Urothelium cell line (cell line): ENCODE results near the gene ARHGAP18.

ENCODE experiments used
- DNase-seq: peaks from one replicate; pipeline ENCODE4 v3.0.0; 2011; ENCODE audit warnings: low spot score, mixed read lengths
- FAIRE-seq: peaks from 2 replicates; lab custom pipeline; 2011; peaks lifted over from hg19 to GRCh38; lab: Jason Lieb, UNC

Gene ARHGAP18

GRCh38 chr6:129645830-129646579, 64.0 kb downstream of the ARHGAP18 start:
- FAIRE-seq, result no peak
- no peak for DNase-seq

GRCh38 chr6:129645106-129645829, 64.7 kb downstream of the ARHGAP18 start:
- DNase-seq, result no peak
- FAIRE-seq, result no peak

GRCh38 chr6:129644567-129645015, 65.4 kb downstream of the ARHGAP18 start:
- DNase-seq, result no peak
- no peak for FAIRE-seq

GRCh38 chr6:129643968-129644367, 66.0 kb downstream of the ARHGAP18 start:
- FAIRE-seq (no peak), DNase-seq (no peak)

GRCh38 chr6:129643176-129643575, 66.8 kb downstream of the ARHGAP18 start:
- FAIRE-seq (no peak), DNase-seq (no peak)

GRCh38 chr6:129642322-129642721, 67.7 kb downstream of the ARHGAP18 start:
- FAIRE-seq (no peak), DNase-seq (no peak)

GRCh38 chr6:129641344-129641743, 68.6 kb downstream of the ARHGAP18 start:
- FAIRE-seq (no peak), DNase-seq (peak; percentile 16)

- DNase-seq, result no peak
These were observed 71.3 kb downstream of the ARHGAP18 start for GRCh38 chr6:129638686-129639085.

GRCh38 chr6:129638055-129638684, 71.8 kb downstream of the ARHGAP18 start:
- no peak for DNase-seq
- FAIRE-seq, result no peak

More at GRCh38 chr6:129638686-129639085, 71.3 kb downstream of the ARHGAP18 start:
- no peak for FAIRE-seq

- FAIRE-seq (no peak), DNase-seq (no peak)
These were observed 72.5 kb downstream of the ARHGAP18 start for GRCh38 chr6:129637340-129638054.

GRCh38 chr6:129635396-129636130, 74.4 kb downstream of the ARHGAP18 start:
- no peak for FAIRE-seq
- DNase-seq, result no peak

- DNase-seq, result no peak
- FAIRE-seq, result no peak
These were observed 75.4 kb downstream of the ARHGAP18 start for GRCh38 chr6:129634411-129635230.

- no peak for DNase-seq
- no peak for FAIRE-seq
These were observed 76.4 kb downstream of the ARHGAP18 start for GRCh38 chr6:129633529-129633928.

GRCh38 chr6:129632172-129632613, 77.8 kb downstream of the ARHGAP18 start:
- no peak for FAIRE-seq
- no peak for DNase-seq

GRCh38 chr6:129631070-129631469, 78.9 kb downstream of the ARHGAP18 start:
- DNase-seq, result no peak
- FAIRE-seq, result no peak

GRCh38 chr6:129630596-129630995, 79.4 kb downstream of the ARHGAP18 start:
- FAIRE-seq, result no peak
- no peak for DNase-seq

- DNase-seq (no peak), FAIRE-seq (no peak)
These were observed 81.7 kb downstream of the ARHGAP18 start for GRCh38 chr6:129628101-129628815.

- FAIRE-seq (no peak), DNase-seq (no peak)
These were observed 85.5 kb downstream of the ARHGAP18 start for GRCh38 chr6:129624488-129624887.
